MM.1S (cell line): ENCODE data around the gene ADK.

Experiments
- DNase-seq: peaks from one replicate; pipeline ENCODE4 v3.0.0-alpha.2; 2015
- H2AFZ ChIP-seq: fragments of 300-600 bp; sonication (generic); 2 replicates; pipeline ENCODE4 v1.6.0; 2016; ENCODE audit warnings: antibody characterized with exemption, low read length
- H3F3A ChIP-seq: fragments of 300-600 bp; sonication (generic); 2 replicates; pipeline ENCODE4 v1.6.1; 2016; ENCODE audit warnings: mild to moderate bottlenecking, antibody characterized with exemption, low read length, moderate library complexity, mixed read lengths; ENCODE audit not compliant: insufficient read depth
- H3K27ac ChIP-seq: fragments of 300-600 bp; sonication (generic); 2 replicates; pipeline ENCODE4 v1.5.1; 2016; ENCODE audit warnings: mild to moderate bottlenecking, low read length
- H3K27me3 ChIP-seq: fragments of 300-600 bp; sonication (generic); replicated peaks from 2 replicates; pipeline ENCODE4 v1.6.0; 2016; ENCODE audit warnings: low read length; ENCODE audit not compliant: insufficient read depth
- H3K36me3 ChIP-seq: fragments of 300-600 bp; sonication (generic); replicated peaks from 2 replicates; pipeline ENCODE4 v1.6.1; 2016; ENCODE audit warnings: mild to moderate bottlenecking, low read length, mixed read lengths; ENCODE audit not compliant: insufficient read depth
- H3K4me1 ChIP-seq: fragments of 300-600 bp; sonication (generic); 2 replicates; pipeline ENCODE4 v1.6.1; 2016; ENCODE audit warnings: low read length, mixed read lengths
- H3K4me2 ChIP-seq: fragments of 300-600 bp; sonication (generic); 2 replicates; pipeline ENCODE4 v1.6.0; 2016; ENCODE audit warnings: low read depth, low read length
- H3K4me3 ChIP-seq: fragments of 300-600 bp; sonication (generic); 2 replicates; pipeline ENCODE4 v1.5.1; 2016; ENCODE audit warnings: low read length, mixed read lengths
- H3K79me2 ChIP-seq: fragments of 300-600 bp; sonication (generic); 2 replicates; pipeline ENCODE4 v1.6.1; 2016; ENCODE audit warnings: mixed run types, low read length, mixed read lengths
- H3K9ac ChIP-seq: fragments of 300-600 bp; sonication (generic); 2 replicates; pipeline ENCODE4 v1.6.1; 2016; ENCODE audit warnings: low read length, mixed read lengths
- H3K9me2 ChIP-seq: fragments of 300-600 bp; sonication (generic); replicated peaks from 2 replicates; pipeline ENCODE4 v1.6.1; 2016; ENCODE audit warnings: mild to moderate bottlenecking, low read length, mixed read lengths; ENCODE audit not compliant: insufficient read depth
- H3K9me3 ChIP-seq: fragments of 300-600 bp; sonication (generic); replicated peaks from 2 replicates; pipeline ENCODE4 v1.6.1; 2016; ENCODE audit warnings: mild to moderate bottlenecking, low read length, mixed read lengths; ENCODE audit not compliant: insufficient read depth
- H4K20me1 ChIP-seq: fragments of 300-600 bp; sonication (generic); 2 replicates; pipeline ENCODE4 v1.6.1; 2016; ENCODE audit warnings: mild to moderate bottlenecking, low read length, moderate library complexity, mixed read lengths; ENCODE audit not compliant: insufficient read depth
- EZH2 ChIP-seq: fragments of 300-600 bp; sonication (generic); optimal IDR thresholded peaks from 2 replicates; pipeline ENCODE3; 2017; ENCODE audit warnings: low read depth, mild to moderate bottlenecking, antibody characterized with exemption, low read length, mixed read lengths
- EZH2phosphoT487 ChIP-seq: fragments of 300-600 bp; sonication (generic); IDR thresholded peaks from 2 replicates; pipeline ENCODE4 v1.6.1; 2018; ENCODE audit warnings: antibody characterized with exemption, low read length
- TF ChIP-seq, protein P1 (sequence below): fragments of 300-600 bp; sonication (generic); IDR thresholded peaks from 2 replicates; pipeline ENCODE4 v1.5.1; 2016; ENCODE audit warnings: antibody characterized with exemption, low read length, mixed read lengths

Gene ADK

DNA sequence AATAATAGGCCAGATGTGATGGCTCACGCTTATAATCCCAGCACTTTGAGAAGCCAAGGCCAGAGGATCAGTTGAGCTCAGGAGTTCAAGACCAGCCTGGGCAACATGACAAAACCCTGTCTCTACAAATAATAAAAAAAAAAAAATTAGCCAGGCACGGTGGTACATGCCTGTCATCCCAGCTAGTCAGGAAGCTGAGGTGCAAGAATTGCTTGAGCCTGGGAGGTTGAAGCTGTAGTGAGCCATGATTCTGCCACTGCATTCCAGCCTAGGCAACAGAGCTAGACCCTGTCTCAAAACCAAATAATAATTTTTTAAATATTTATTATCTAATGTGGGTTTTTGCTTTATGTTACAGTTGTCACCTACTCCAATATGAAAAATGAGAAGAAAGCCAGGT is 178.9 kb downstream of the ADK start:
- no peak overlapping the region for H2AFZ ChIP-seq
- no peak for TF ChIP-seq EZH2
- TF ChIP-seq, protein P1, sequence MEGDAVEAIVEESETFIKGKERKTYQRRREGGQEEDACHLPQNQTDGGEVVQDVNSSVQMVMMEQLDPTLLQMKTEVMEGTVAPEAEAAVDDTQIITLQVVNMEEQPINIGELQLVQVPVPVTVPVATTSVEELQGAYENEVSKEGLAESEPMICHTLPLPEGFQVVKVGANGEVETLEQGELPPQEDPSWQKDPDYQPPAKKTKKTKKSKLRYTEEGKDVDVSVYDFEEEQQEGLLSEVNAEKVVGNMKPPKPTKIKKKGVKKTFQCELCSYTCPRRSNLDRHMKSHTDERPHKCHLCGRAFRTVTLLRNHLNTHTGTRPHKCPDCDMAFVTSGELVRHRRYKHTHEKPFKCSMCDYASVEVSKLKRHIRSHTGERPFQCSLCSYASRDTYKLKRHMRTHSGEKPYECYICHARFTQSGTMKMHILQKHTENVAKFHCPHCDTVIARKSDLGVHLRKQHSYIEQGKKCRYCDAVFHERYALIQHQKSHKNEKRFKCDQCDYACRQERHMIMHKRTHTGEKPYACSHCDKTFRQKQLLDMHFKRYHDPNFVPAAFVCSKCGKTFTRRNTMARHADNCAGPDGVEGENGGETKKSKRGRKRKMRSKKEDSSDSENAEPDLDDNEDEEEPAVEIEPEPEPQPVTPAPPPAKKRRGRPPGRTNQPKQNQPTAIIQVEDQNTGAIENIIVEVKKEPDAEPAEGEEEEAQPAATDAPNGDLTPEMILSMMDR = no peak
- DNase-seq = no peak
- H3F3A ChIP-seq = no peaks in the 10 kb centered on the region
- H3K79me2 ChIP-seq = no peaks in the 10 kb centered on the region
- H3K27ac ChIP-seq = no peak overlapping the region
- no peaks in the 10 kb centered on the region for H3K9me2 ChIP-seq
- H3K9me3 ChIP-seq = no peaks in the 10 kb centered on the region
- H4K20me1 ChIP-seq = no peaks in the 10 kb centered on the region
- H3K4me3 ChIP-seq = no peak overlapping the region
- no peaks in the 10 kb centered on the region for H3K4me1 ChIP-seq
- H3K36me3 ChIP-seq = no peaks in the 10 kb centered on the region
- H3K9ac ChIP-seq = no peak overlapping the region
- no peaks in the 10 kb centered on the region for H3K27me3 ChIP-seq
- H3K4me2 ChIP-seq = no peak overlapping the region

DNA sequence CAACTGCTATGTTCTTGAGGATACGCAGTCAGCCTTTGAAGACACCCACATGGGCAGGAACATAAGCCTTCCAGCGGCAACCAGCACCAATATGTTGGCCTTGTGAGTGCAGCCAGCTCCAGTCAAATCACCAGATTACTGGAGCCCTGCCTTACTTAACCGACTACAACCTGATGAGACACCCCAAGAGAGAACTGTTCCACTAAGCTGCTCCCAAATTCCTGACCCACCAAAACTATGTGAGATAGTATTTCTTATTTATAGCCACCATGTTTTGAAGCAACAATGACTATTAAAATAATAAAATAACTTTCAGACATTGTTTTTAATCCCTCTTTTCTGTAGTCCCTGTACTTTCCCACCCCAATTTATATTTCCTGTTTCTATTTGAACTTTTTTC is 179.6 kb downstream of the ADK start:
- no peaks in the 10 kb centered on the region for H3K36me3 ChIP-seq
- H3K27me3 ChIP-seq = no peaks in the 10 kb centered on the region
- no peaks in the 10 kb centered on the region for H3K4me1 ChIP-seq
- H3K9me3 ChIP-seq = no peaks in the 10 kb centered on the region
- no peak overlapping the region for H3K9ac ChIP-seq
- no peaks in the 10 kb centered on the region for H4K20me1 ChIP-seq
- no peaks in the 10 kb centered on the region for H3K9me2 ChIP-seq
- no peaks in the 10 kb centered on the region for H3K79me2 ChIP-seq
- H3K4me3 ChIP-seq = no peak overlapping the region
- no peak overlapping the region for H2AFZ ChIP-seq
- H3K4me2 ChIP-seq = no peak overlapping the region
- TF ChIP-seq EZH2 (no peak), EZH2phosphoT487 (no peak)
- TF ChIP-seq, protein P1 = no peak
- DNase-seq = no peak
- no peaks in the 10 kb centered on the region for H3F3A ChIP-seq
- no peak overlapping the region for H3K27ac ChIP-seq

DNA sequence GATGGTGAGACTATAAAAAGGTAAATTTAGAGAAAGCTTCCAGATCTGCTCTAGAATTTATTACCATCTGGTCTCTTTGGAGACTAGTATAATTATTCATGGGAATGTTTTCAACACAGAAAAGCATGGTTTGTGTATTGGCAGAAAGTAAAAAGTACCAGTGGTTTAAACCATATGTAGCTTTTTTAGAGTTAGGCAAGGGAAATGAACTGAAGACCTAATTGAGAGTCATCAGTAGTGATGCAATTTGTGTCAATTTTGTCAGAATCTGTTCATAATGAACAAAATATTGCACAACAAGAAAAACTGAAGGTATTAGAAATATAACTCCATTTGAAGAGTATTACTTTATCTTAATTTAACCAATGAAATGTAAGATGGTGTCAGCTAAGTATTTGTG is 181.4 kb downstream of the ADK start:
- Histone ChIP-seq H3K4me3 (no peak overlapping the region), H3F3A (no peaks in the 10 kb centered on the region), H3K9me3 (no peaks in the 10 kb centered on the region), H3K4me2 (no peak overlapping the region), H2AFZ (no peak overlapping the region), H3K4me1 (no peaks in the 10 kb centered on the region), H3K27me3 (no peaks in the 10 kb centered on the region), H3K27ac (no peak overlapping the region), H3K36me3 (no peaks in the 10 kb centered on the region), H3K9ac (no peak overlapping the region), H3K79me2 (no peaks in the 10 kb centered on the region), H3K9me2 (no peaks in the 10 kb centered on the region), H4K20me1 (no peaks in the 10 kb centered on the region)
- no peak for DNase-seq
- TF ChIP-seq, protein P1 = no peak
- TF ChIP-seq EZH2 (no peak), EZH2phosphoT487 (no peak)

DNA sequence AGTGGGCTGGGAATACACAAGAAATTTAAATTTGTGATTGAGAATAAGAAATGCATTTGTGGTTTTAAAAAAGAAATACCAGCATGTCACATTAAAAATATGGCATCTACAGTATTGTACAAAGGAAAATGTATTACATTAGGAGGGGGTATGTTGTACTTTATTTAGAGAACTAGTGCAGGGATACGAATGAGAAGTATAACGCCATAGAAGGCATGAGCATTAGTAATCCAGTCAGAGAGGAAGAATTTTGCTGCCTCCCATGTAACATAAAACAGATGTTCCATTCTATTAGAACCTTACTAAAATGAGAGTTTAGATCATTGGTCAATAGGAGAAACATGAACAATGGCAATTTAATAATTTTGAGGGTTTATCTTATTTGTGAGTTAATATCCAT is 182.2 kb downstream of the ADK start:
- Histone ChIP-seq H3F3A (no peaks in the 10 kb centered on the region), H3K27me3 (no peaks in the 10 kb centered on the region), H3K27ac (no peak overlapping the region), H2AFZ (no peak overlapping the region), H4K20me1 (no peaks in the 10 kb centered on the region), H3K9me2 (no peaks in the 10 kb centered on the region), H3K4me3 (no peak overlapping the region), H3K9ac (no peak overlapping the region), H3K36me3 (no peaks in the 10 kb centered on the region), H3K9me3 (no peaks in the 10 kb centered on the region), H3K79me2 (no peaks in the 10 kb centered on the region), H3K4me1 (no peaks in the 10 kb centered on the region), H3K4me2 (no peak overlapping the region)
- TF ChIP-seq EZH2phosphoT487 (no peak), EZH2 (no peak)
- TF ChIP-seq, protein P1 = no peak
- no peak for DNase-seq
